ENCODE results near the gene GALNT4.

GALNT4 gene

DNA sequence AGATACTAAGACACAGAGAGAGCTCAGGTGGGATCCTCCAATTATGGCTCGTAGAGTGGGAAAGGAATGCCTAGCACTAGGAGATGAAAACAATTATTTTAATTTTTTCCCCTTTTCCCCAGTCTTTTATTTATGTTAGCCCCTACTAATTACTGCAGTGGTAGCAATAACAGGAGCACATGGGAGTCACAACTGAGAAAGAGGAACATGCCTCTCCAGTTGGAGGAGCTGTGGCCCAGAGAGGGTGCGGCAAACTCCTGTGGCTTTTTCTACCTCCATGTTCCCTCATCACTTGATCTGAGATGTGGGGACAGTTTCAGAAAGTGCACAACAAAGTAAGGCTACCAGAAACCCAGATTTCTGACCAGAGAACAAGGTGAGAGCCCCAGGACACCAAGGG, 27.2 kb upstream of the GALNT4 start:
- H3K4me1 ChIP-seq (ENCODE audit: control insufficient read depth in 1 of 2, insufficient read depth in 2 of 2, low read length in 2 of 2) = no peaks in the 10 kb centered on the region
- no peaks in the 10 kb centered on the region for H3K27me3 ChIP-seq (ENCODE audit: control insufficient read depth in 1 of 2, insufficient read depth in 2 of 2, low read length in 2 of 2)
- H3K27ac ChIP-seq (ENCODE audit: low read depth, low read length) = no peak overlapping the region
- no peak overlapping the region for H3K4me3 ChIP-seq (ENCODE audit: low read depth in 1 of 2, low read length in 2 of 2)
- H3K9ac ChIP-seq (ENCODE audit: low read depth in 1 of 2, low read length in 2 of 2) = no peak overlapping the region
- H3K36me3 ChIP-seq (ENCODE audit: control insufficient read depth in 1 of 2, insufficient read depth in 2 of 2, low read length in 2 of 2) = no peaks in the 10 kb centered on the region
- H3K9me3 ChIP-seq (ENCODE audit: control insufficient read depth in 1 of 2, low read length in 2 of 2) = no peaks in the 10 kb centered on the region

DNA sequence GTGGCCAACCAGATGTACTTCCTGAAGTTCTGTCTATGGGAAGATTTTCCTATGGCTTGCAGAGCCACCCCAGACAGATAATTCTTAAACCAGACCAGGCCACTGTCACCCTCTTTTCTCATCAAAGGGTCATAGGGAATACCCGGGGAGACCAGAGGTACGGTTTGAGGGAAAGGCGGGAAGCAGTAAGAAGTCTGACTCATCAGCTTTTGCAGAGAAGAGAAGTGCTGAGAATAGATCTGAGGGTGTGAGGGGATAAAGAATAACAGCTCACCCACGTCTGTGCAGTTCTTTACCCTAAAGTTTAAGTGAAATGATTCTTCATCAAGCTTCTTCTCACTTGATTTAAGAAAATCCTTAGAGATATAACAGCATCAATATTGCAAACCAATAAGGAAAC, 22.5 kb upstream of the GALNT4 start:
- Histone ChIP-seq H3K36me3 (ENCODE audit: control insufficient read depth in 1 of 2, insufficient read depth in 2 of 2, low read length in 2 of 2) (no peaks in the 10 kb centered on the region), H3K27ac (ENCODE audit: low read depth, low read length) (no peak overlapping the region), H3K9ac (ENCODE audit: low read depth in 1 of 2, low read length in 2 of 2) (no peak overlapping the region), H3K4me1 (ENCODE audit: control insufficient read depth in 1 of 2, insufficient read depth in 2 of 2, low read length in 2 of 2) (peaks cover 4 to 22% of the 10 kb centered on the region in 2 donors), H3K27me3 (ENCODE audit: control insufficient read depth in 1 of 2, insufficient read depth in 2 of 2, low read length in 2 of 2) (no peaks in the 10 kb centered on the region), H3K9me3 (ENCODE audit: control insufficient read depth in 1 of 2, low read length in 2 of 2) (no peaks in the 10 kb centered on the region), H3K4me3 (ENCODE audit: low read depth in 1 of 2, low read length in 2 of 2) (no peak overlapping the region)

DNA sequence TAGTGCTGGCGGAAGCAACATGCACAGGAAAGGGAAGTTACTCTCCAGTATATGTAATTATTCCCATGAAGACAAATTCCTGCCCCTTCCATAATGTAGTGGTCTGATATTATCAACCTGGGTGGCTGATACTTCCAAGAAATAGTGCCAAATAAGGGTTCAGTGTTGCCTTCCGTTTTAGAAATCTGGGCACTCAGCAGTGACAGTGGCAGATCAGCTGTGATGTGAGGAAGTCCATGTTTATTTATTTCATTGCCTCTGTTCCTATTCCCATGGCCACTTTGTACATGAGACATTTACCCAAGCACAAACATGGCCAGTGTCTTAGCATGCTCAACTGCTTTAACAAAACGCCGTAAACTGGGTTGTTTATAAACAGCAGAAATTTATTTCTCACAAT, 21.6 kb upstream of the GALNT4 start:
- Histone ChIP-seq H3K4me3 (ENCODE audit: low read depth in 1 of 2, low read length in 2 of 2) (no peak overlapping the region), H3K9me3 (ENCODE audit: control insufficient read depth in 1 of 2, low read length in 2 of 2) (no peaks in the 10 kb centered on the region), H3K27ac (ENCODE audit: low read depth, low read length) (no peak overlapping the region), H3K36me3 (ENCODE audit: control insufficient read depth in 1 of 2, insufficient read depth in 2 of 2, low read length in 2 of 2) (no peaks in the 10 kb centered on the region), H3K4me1 (ENCODE audit: control insufficient read depth in 1 of 2, insufficient read depth in 2 of 2, low read length in 2 of 2) (peaks cover 4 to 22% of the 10 kb centered on the region in 2 donors), H3K27me3 (ENCODE audit: control insufficient read depth in 1 of 2, insufficient read depth in 2 of 2, low read length in 2 of 2) (no peaks in the 10 kb centered on the region), H3K9ac (ENCODE audit: low read depth in 1 of 2, low read length in 2 of 2) (no peak overlapping the region)

DNA sequence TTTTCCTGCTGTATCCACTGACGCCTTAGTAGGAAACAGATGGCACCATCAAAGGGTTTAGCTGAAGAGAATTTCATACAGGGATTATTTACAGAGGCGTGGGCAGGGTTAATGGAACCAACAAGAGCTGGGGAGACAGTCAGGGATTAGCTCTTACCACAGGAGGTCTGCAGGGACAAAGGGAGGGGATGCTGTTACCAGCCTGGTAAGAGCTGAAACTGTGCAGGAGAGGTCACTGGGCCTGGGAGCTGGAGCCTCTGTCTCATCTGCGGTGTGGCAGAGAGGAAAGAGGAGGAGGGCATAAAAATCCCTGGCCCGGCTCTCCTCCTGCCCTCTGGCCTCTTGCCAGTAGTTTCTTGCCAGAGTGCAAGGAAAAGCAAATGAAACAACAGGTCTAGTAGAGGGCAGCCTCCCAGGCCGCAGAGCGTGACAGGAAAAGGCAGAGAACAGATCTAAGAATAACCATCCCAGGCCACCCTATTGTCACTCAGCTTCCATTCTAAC, 20.1 kb upstream of the GALNT4 start:
- Histone ChIP-seq H3K9ac (ENCODE audit: low read depth in 1 of 2, low read length in 2 of 2) (no peak overlapping the region), H3K27ac (ENCODE audit: low read depth, low read length) (no peak overlapping the region), H3K4me3 (ENCODE audit: low read depth in 1 of 2, low read length in 2 of 2) (no peak overlapping the region), H3K9me3 (ENCODE audit: control insufficient read depth in 1 of 2, low read length in 2 of 2) (no peaks in the 10 kb centered on the region), H3K36me3 (ENCODE audit: control insufficient read depth in 1 of 2, insufficient read depth in 2 of 2, low read length in 2 of 2) (no peaks in the 10 kb centered on the region), H3K4me1 (ENCODE audit: control insufficient read depth in 1 of 2, insufficient read depth in 2 of 2, low read length in 2 of 2) (peaks cover 4 to 22% of the 10 kb centered on the region in 2 donors), H3K27me3 (ENCODE audit: control insufficient read depth in 1 of 2, insufficient read depth in 2 of 2, low read length in 2 of 2) (no peaks in the 10 kb centered on the region)

DNA sequence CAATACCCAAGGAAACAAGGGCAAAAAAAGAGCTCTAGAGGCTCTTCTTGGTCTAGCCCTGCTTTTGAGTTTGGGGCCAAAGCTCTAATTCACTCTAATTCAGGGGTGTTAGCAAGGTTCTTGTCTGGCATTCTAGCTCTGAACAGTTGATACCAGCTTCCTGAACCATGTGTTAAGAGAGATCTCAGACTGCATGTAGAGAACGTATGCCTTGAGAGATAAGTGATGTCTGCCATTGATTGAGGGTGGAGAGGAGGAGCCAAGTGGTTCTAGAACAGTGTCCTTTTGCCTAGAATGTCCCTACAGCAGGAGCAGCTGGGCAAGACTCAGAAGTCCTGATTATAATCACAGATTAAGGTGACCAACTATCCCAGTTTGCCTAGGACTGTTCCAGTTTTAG, 19.4 kb upstream of the GALNT4 start:
- no peaks in the 10 kb centered on the region for H3K27me3 ChIP-seq (ENCODE audit: control insufficient read depth in 1 of 2, insufficient read depth in 2 of 2, low read length in 2 of 2)
- no peak overlapping the region for H3K9ac ChIP-seq (ENCODE audit: low read depth in 1 of 2, low read length in 2 of 2)
- no peak overlapping the region for H3K4me3 ChIP-seq (ENCODE audit: low read depth in 1 of 2, low read length in 2 of 2)
- no peak overlapping the region for H3K27ac ChIP-seq (ENCODE audit: low read depth, low read length)
- peaks cover 4 to 22% of the 10 kb centered on the region in 2 donors for H3K4me1 ChIP-seq (ENCODE audit: control insufficient read depth in 1 of 2, insufficient read depth in 2 of 2, low read length in 2 of 2)
- no peaks in the 10 kb centered on the region for H3K36me3 ChIP-seq (ENCODE audit: control insufficient read depth in 1 of 2, insufficient read depth in 2 of 2, low read length in 2 of 2)
- H3K9me3 ChIP-seq (ENCODE audit: control insufficient read depth in 1 of 2, low read length in 2 of 2) = no peaks in the 10 kb centered on the region

DNA sequence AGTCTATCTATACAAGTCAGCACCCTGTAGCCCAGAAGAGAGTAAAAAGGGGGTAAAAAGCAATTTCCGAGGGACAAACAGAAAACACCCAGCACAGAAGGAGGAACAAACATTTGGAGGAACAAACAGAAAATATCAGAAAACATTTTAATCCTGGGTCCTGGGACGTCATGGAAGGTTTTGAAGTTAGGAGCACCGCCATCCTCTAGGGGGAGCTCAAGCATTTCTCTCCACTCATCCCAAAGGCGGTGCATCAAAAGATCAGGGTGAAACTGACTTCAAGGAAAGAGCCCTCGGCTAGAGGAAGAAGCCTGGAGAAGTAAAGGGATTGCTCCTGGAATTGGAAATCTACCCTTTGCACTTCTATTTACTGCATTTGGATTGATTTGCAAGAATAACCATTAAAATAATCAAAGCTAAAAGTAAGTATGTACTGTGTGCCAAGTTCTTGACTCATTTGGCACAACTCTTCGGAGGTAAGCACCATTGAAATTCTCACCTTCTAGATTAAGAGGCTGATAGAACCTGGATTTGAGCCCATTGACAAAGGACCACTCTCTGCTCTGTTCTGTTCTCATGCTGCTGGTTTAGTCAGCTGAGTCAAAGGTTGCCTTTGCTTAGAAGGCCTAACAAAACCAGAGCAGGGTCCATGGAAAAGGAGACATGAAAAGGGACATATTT, 18.5 kb upstream of the GALNT4 start:
- no peaks in the 10 kb centered on the region for H3K27me3 ChIP-seq (ENCODE audit: control insufficient read depth in 1 of 2, insufficient read depth in 2 of 2, low read length in 2 of 2)
- H3K9me3 ChIP-seq (ENCODE audit: control insufficient read depth in 1 of 2, low read length in 2 of 2) = no peaks in the 10 kb centered on the region
- no peaks in the 10 kb centered on the region for H3K36me3 ChIP-seq (ENCODE audit: control insufficient read depth in 1 of 2, insufficient read depth in 2 of 2, low read length in 2 of 2)
- H3K9ac ChIP-seq (ENCODE audit: low read depth in 1 of 2, low read length in 2 of 2) = no peak overlapping the region
- H3K4me3 ChIP-seq (ENCODE audit: low read depth in 1 of 2, low read length in 2 of 2) = no peak overlapping the region
- peaks cover 4 to 22% of the 10 kb centered on the region in 2 donors for H3K4me1 ChIP-seq (ENCODE audit: control insufficient read depth in 1 of 2, insufficient read depth in 2 of 2, low read length in 2 of 2)
- no peak overlapping the region for H3K27ac ChIP-seq (ENCODE audit: low read depth, low read length)

DNA sequence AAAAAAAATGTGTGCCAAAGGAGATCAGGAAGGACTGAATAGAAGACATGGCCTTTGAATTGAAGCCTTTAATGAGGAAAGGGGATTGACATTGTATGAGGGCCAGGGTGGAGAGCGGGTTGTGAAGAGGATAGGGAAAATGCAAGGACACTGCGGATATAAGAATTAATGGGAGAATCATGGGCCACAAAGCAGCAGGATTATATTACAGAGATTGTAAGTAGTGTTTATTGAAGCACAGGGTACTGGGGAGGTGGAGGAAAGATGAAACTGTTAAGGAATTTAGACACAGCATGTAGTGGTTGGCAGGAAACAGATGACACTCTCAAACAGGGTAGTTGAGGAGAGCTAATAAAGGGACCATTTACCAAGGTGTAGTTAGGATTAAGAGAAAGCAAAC, 17.6 kb upstream of the GALNT4 start:
- no peaks in the 10 kb centered on the region for H3K9me3 ChIP-seq (ENCODE audit: control insufficient read depth in 1 of 2, low read length in 2 of 2)
- peaks cover 4 to 28% of the 10 kb centered on the region in 2 donors for H3K4me1 ChIP-seq (ENCODE audit: control insufficient read depth in 1 of 2, insufficient read depth in 2 of 2, low read length in 2 of 2)
- no peak overlapping the region for H3K27ac ChIP-seq (ENCODE audit: low read depth, low read length)
- H3K27me3 ChIP-seq (ENCODE audit: control insufficient read depth in 1 of 2, insufficient read depth in 2 of 2, low read length in 2 of 2) = no peaks in the 10 kb centered on the region
- no peaks in the 10 kb centered on the region for H3K36me3 ChIP-seq (ENCODE audit: control insufficient read depth in 1 of 2, insufficient read depth in 2 of 2, low read length in 2 of 2)
- H3K4me3 ChIP-seq (ENCODE audit: low read depth in 1 of 2, low read length in 2 of 2) = no peak overlapping the region
- no peak overlapping the region for H3K9ac ChIP-seq (ENCODE audit: low read depth in 1 of 2, low read length in 2 of 2)

DNA sequence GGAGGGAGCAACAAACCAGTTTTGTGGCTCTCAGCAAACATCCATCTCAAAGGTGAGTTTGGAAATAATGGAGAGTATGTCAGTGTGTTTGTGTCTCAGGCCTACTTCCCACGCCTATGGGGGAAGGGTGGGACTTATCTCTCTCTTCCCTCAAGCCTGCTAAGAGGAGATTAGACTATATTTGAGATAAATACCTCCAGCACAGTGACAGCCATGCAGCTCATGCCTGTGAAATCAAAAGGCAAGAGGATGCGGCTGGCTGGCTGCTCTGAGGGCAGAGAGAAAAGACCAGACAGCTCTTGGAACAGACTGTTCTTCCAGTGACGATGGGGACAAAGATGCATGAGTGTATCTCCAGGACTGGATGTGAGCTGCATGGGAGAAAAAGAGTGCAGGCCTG, 16.0 kb upstream of the GALNT4 start:
- H3K4me1 ChIP-seq (ENCODE audit: control insufficient read depth in 1 of 2, insufficient read depth in 2 of 2, low read length in 2 of 2) = peaks cover 7 to 31% of the 10 kb centered on the region in 2 donors
- no peaks in the 10 kb centered on the region for H3K9me3 ChIP-seq (ENCODE audit: control insufficient read depth in 1 of 2, low read length in 2 of 2)
- no peaks in the 10 kb centered on the region for H3K27me3 ChIP-seq (ENCODE audit: control insufficient read depth in 1 of 2, insufficient read depth in 2 of 2, low read length in 2 of 2)
- no peak overlapping the region for H3K9ac ChIP-seq (ENCODE audit: low read depth in 1 of 2, low read length in 2 of 2)
- H3K36me3 ChIP-seq (ENCODE audit: control insufficient read depth in 1 of 2, insufficient read depth in 2 of 2, low read length in 2 of 2) = no peaks in the 10 kb centered on the region
- no peak overlapping the region for H3K27ac ChIP-seq (ENCODE audit: low read depth, low read length)
- no peak overlapping the region for H3K4me3 ChIP-seq (ENCODE audit: low read depth in 1 of 2, low read length in 2 of 2)

DNA sequence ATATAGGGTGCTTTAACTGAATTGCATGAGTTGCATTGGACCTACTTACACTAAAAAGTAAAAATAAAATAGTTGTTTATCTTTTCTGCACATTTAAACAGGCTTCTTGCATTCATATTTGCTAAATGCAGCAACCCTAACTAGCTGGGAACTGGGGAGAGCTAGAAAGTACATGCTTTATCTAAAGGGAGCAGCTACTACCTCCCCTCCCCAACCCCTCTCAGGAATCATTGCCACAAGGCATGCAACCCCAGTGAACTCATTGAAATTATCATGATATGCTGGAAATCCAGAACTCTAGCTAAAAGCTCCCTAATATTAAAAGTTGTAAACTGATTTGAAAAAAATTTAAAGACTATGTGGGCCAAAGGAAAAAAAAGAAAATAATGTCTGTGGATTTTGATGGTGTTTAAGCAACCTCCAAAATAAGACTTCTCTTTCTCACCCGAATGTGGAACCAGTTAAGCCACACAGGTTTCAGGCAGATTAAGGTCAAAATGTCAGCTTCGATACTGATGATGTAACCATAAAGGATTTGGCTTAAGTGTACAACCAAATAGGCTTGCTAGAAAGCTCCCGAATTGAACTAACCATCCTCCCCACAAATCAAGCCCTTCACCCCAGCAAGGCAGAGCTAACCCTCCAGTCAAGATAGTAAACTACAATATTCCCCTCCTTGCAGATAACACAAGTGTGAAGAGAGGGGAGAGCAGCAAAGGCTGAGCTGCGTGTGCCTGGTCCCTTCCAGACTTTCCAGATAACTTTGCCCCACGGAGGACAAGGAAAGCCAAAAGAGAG, 15.0 kb upstream of the GALNT4 start:
- no peaks in the 10 kb centered on the region for H3K36me3 ChIP-seq (ENCODE audit: control insufficient read depth in 1 of 2, insufficient read depth in 2 of 2, low read length in 2 of 2)
- no peak overlapping the region for H3K9ac ChIP-seq (ENCODE audit: low read depth in 1 of 2, low read length in 2 of 2)
- no peaks in the 10 kb centered on the region for H3K27me3 ChIP-seq (ENCODE audit: control insufficient read depth in 1 of 2, insufficient read depth in 2 of 2, low read length in 2 of 2)
- H3K9me3 ChIP-seq (ENCODE audit: control insufficient read depth in 1 of 2, low read length in 2 of 2) = no peaks in the 10 kb centered on the region
- no peak overlapping the region for H3K27ac ChIP-seq (ENCODE audit: low read depth, low read length)
- peaks cover 7 to 26% of the 10 kb centered on the region in 2 donors for H3K4me1 ChIP-seq (ENCODE audit: control insufficient read depth in 1 of 2, insufficient read depth in 2 of 2, low read length in 2 of 2)
- H3K4me3 ChIP-seq (ENCODE audit: low read depth in 1 of 2, low read length in 2 of 2) = no peak overlapping the region

DNA sequence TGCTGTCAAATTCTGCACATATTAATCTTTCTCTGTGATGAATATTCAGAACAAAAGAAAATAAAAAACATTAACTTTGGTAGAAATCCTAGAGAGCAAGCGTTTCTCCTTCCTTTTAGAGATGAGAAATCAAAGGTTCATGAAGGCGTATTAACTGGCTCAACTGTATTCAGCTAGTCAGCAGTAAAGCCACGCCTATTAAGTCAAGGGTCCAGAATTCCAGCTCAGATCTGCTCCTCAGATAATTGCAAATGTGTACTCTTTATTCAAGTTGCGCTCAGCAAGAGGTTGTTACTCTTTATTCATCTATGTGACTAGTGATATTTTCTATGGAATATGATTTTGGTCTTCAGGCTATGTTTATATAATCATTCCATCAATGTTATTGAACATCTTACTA, 14.3 kb upstream of the GALNT4 start:
- H3K9me3 ChIP-seq (ENCODE audit: control insufficient read depth in 1 of 2, low read length in 2 of 2) = no peaks in the 10 kb centered on the region
- no peak overlapping the region for H3K27ac ChIP-seq (ENCODE audit: low read depth, low read length)

More for the DNA sequence above, 14.3 kb upstream of the GALNT4 start:
- H3K4me1 ChIP-seq (ENCODE audit: control insufficient read depth in 1 of 2, insufficient read depth in 2 of 2, low read length in 2 of 2) = peaks cover 7 to 21% of the 10 kb centered on the region in 2 donors
- H3K4me3 ChIP-seq (ENCODE audit: low read depth in 1 of 2, low read length in 2 of 2) = no peak overlapping the region
- H3K27me3 ChIP-seq (ENCODE audit: control insufficient read depth in 1 of 2, insufficient read depth in 2 of 2, low read length in 2 of 2) = no peaks in the 10 kb centered on the region
- H3K9ac ChIP-seq (ENCODE audit: low read depth in 1 of 2, low read length in 2 of 2) = no peak overlapping the region
- peaks cover 0 to under 1% of the 10 kb centered on the region in 2 donors for H3K36me3 ChIP-seq (ENCODE audit: control insufficient read depth in 1 of 2, insufficient read depth in 2 of 2, low read length in 2 of 2)
